Neural cell (in vitro differentiated cells): ENCODE measurements around the gene LYPLA2.

Experiments used
- CTCF ChIP-seq: fragments of 450-650 bp; IDR thresholded peaks from 2 replicates; pipeline ENCODE4 v1.5.1; 2014; ENCODE audit warnings: antibody characterized with exemption, mild to moderate bottlenecking, moderate library complexity; ENCODE audit not compliant: poor library complexity, severe bottlenecking
- EZH2 ChIP-seq: fragments of 200-600, 300-800 bp; shearing (Covaris generic), sonication (generic); IDR thresholded peaks from 2 replicates; pipeline ENCODE4 v1.6.1; 2014; ENCODE audit warnings: antibody characterized with exemption, low read length, borderline replicate concordance, mild to moderate bottlenecking; ENCODE audit not compliant: insufficient read depth, poor library complexity, severe bottlenecking
- POLR2AphosphoS5 ChIP-seq: IDR thresholded peaks from 2 replicates; pipeline ENCODE4 v1.6.1; 2012
- RAD21 ChIP-seq: fragments of 450-650 bp; conservative IDR thresholded peaks from 2 replicates; pipeline ENCODE4 v1.6.1; 2014; ENCODE audit warnings: antibody characterized with exemption, mild to moderate bottlenecking, moderate library complexity

- no peak for TF ChIP-seq EZH2
- no peak for TF ChIP-seq CTCF
- TF ChIP-seq POLR2AphosphoS5: no peak
- TF ChIP-seq RAD21: no peak
Measured at GRCh38 chr1:23801338-23801748, 10.4 kb downstream of the LYPLA2 start.
